H1 (cell line): ENCODE data around the gene PCCA. TPM values are rescaled to one million over a fixed set of nuclear protein-coding genes. Genes with fewer than 3 reads are reported as not detected.

Experiments used
- CTCF ChIA-PET: fragments of 300-600 bp; sonication (Branson Sonifier 250); formaldehyde crosslinking; loops from one replicate; lab custom pipeline; 2021; ENCODE audit not compliant: partially characterized antibody; lab: Charles Lee
- POLR2A ChIA-PET: fragments of 300-600 bp; sonication (Branson Sonifier 250); formaldehyde crosslinking; loops from one replicate; lab custom pipeline; 2021; ENCODE audit warnings: inconsistent platforms; ENCODE audit not compliant: partially characterized antibody; lab: Charles Lee
- DNase-seq, 2 experiments: peaks; one replicate each; pipeline versions ENCODE4 v3.0.0 to v3.0.0-alpha.2; 2010 to 2022; ENCODE audit warnings: low spot score in 2 of 2, low read depth in 1 of 2, mixed read lengths in 1 of 2
- FAIRE-seq: peaks from 2 replicates; lab custom pipeline; 2011; peaks lifted over from hg19 to GRCh38; lab: Jason Lieb, UNC
- H2AFZ ChIP-seq: 2 replicates; pipeline ENCODE4 v1.8.1; 2012; ENCODE audit warnings: low read length, inconsistent platforms
- H2AK5ac ChIP-seq: 2 replicates; pipeline ENCODE4 v1.6.1; 2013; ENCODE audit warnings: low read depth, low read length
- H2BK120ac ChIP-seq: replicated peaks from 2 replicates; pipeline ENCODE3; 2013; ENCODE audit warnings: low read depth, low read length, inconsistent platforms
- H2BK12ac ChIP-seq: 2 replicates; pipeline ENCODE4 v1.6.1; 2013; ENCODE audit warnings: low read depth, low read length
- H2BK15ac ChIP-seq: 2 replicates; pipeline ENCODE4 v1.6.1; 2013; ENCODE audit warnings: low read length
- H2BK20ac ChIP-seq: 2 replicates; pipeline ENCODE4 v1.6.1; 2013; ENCODE audit warnings: low read length
- H2BK5ac ChIP-seq: 2 replicates; pipeline ENCODE4 v1.6.1; 2013; ENCODE audit warnings: low read depth, low read length
- H3K14ac ChIP-seq: 2 replicates; pipeline ENCODE4 v1.6.1; 2013; ENCODE audit warnings: inconsistent platforms; ENCODE audit not compliant: insufficient read length
- H3K18ac ChIP-seq: 2 replicates; pipeline ENCODE4 v1.6.1; 2013; ENCODE audit warnings: low read length; ENCODE audit errors: extremely low read depth
- H3K23ac ChIP-seq: 2 replicates; pipeline ENCODE4 v1.6.1; 2013; ENCODE audit warnings: inconsistent platforms; ENCODE audit not compliant: insufficient read length
- H3K23me2 ChIP-seq: 2 replicates; pipeline ENCODE4 v1.6.1; 2013; ENCODE audit warnings: low read depth, low read length
- H3K27ac ChIP-seq: 2 replicates; pipeline ENCODE4 v1.6.1; 2011; ENCODE audit warnings: low read depth, low read length, inconsistent platforms
- H3K27me3 ChIP-seq, 4 experiments: replicated peaks in 1 of 4; 1 replicate in 1 of 4; 2 replicates in 3 of 4; pipeline versions ENCODE4 v1.6.1 to v1.8.1; 2011 to 2013; ENCODE audit warnings: low read length in 3 of 4, mild to moderate bottlenecking in 3 of 4, inconsistent platforms in 2 of 4, mixed read lengths in 2 of 4, moderate library complexity in 1 of 4; ENCODE audit not compliant: control insufficient read depth in 3 of 4, insufficient read depth in 3 of 4; ENCODE audit errors: extremely low read depth in 1 of 4
- H3K36me3 ChIP-seq, 4 experiments: 2 replicates each; pipeline versions ENCODE4 v1.6.1 to v1.8.1; 2011 to 2013; ENCODE audit warnings: mild to moderate bottlenecking in 4 of 4, low read length in 3 of 4, moderate library complexity in 2 of 4, control low read depth in 1 of 4, inconsistent platforms in 1 of 4; ENCODE audit not compliant: insufficient read depth in 4 of 4, control insufficient read depth in 2 of 4
- H3K4ac ChIP-seq: replicated peaks from 2 replicates; pipeline ENCODE3; 2013; ENCODE audit warnings: low read length, low read depth, mixed read lengths, inconsistent platforms; ENCODE audit not compliant: insufficient read length
- H3K4me1 ChIP-seq, 4 experiments: replicated peaks in 1 of 4; 1 replicate in 1 of 4; 2 replicates in 3 of 4; pipeline versions ENCODE4 v1.6.1 to v1.8.1; 2011 to 2013; ENCODE audit warnings: low read length in 3 of 4, inconsistent platforms in 2 of 4, mixed read lengths in 1 of 4; ENCODE audit not compliant: insufficient read depth in 4 of 4, control insufficient read depth in 3 of 4
- H3K4me2 ChIP-seq, 2 experiments: 2 replicates each; pipeline versions ENCODE4 v1.6.1 to v1.8.1; 2011 to 2013; ENCODE audit warnings: low read depth in 2 of 2, low read length in 2 of 2, control low read depth in 1 of 2, inconsistent platforms in 1 of 2, mild to moderate bottlenecking in 1 of 2; ENCODE audit not compliant: insufficient read depth in 1 of 2
- H3K4me3 ChIP-seq, 4 experiments: fragments of 200-600, 300-600 bp in 1 of 4; sonication (generic), shearing (Covaris generic), sonication (Bioruptor Twin) in 1 of 4; 2 replicates each; pipeline versions ENCODE4 v1.5.1 to v1.8.1; 2011 to 2016; ENCODE audit warnings: low read length in 4 of 4, low read depth in 3 of 4, control low read depth in 2 of 4, inconsistent platforms in 2 of 4, mild to moderate bottlenecking in 2 of 4, mixed read lengths in 1 of 4, moderate library complexity in 1 of 4; ENCODE audit not compliant: insufficient read depth in 2 of 4; ENCODE audit errors: extremely low read depth in 1 of 4
- H3K56ac ChIP-seq: replicated peaks from 2 replicates; pipeline ENCODE3; 2013; ENCODE audit warnings: low read depth, mild to moderate bottlenecking, mixed read lengths, low read length, inconsistent platforms; ENCODE audit not compliant: insufficient read length
- H3K79me1 ChIP-seq: 2 replicates; pipeline ENCODE4 v1.6.1; 2013; ENCODE audit warnings: low read depth, low read length, control low read depth
- H3K79me2 ChIP-seq, 2 experiments: 2 replicates each; pipeline versions ENCODE4 v1.6.1 to v1.8.1; 2012 to 2013; ENCODE audit warnings: low read length in 2 of 2, mild to moderate bottlenecking in 2 of 2, inconsistent platforms in 1 of 2; ENCODE audit not compliant: insufficient read depth in 2 of 2, control insufficient read depth in 1 of 2
- H3K9ac ChIP-seq, 4 experiments: replicated peaks in 1 of 4; 1 replicate in 1 of 4; 2 replicates in 3 of 4; pipeline versions ENCODE4 v1.6.1 to v1.8.1; 2011 to 2013; ENCODE audit warnings: low read depth in 3 of 4, low read length in 3 of 4, control low read depth in 2 of 4, mild to moderate bottlenecking in 2 of 4, moderate library complexity in 2 of 4, inconsistent platforms in 1 of 4; ENCODE audit errors: extremely low read depth in 1 of 4
- H3K9me3 ChIP-seq, 2 experiments: 2 replicates each; pipeline versions ENCODE4 v1.6.1 to v1.8.1; 2012 to 2013; ENCODE audit warnings: mild to moderate bottlenecking in 2 of 2, moderate library complexity in 2 of 2, control low read depth in 1 of 2, inconsistent platforms in 1 of 2, low read depth in 1 of 2, low read length in 1 of 2, mixed read lengths in 1 of 2; ENCODE audit not compliant: insufficient read depth in 2 of 2
- H4K20me1 ChIP-seq, 2 experiments: replicated peaks in 1 of 2; 2 replicates each; pipeline versions ENCODE3 to v1.8.1; 2011 to 2013; ENCODE audit warnings: inconsistent platforms in 2 of 2, low read length in 2 of 2, mild to moderate bottlenecking in 1 of 2; ENCODE audit not compliant: insufficient read depth in 2 of 2, control insufficient read depth in 1 of 2
- H4K5ac ChIP-seq: 2 replicates; pipeline ENCODE4 v1.6.1; 2013; ENCODE audit warnings: low read length, low read depth, mixed read lengths, inconsistent platforms; ENCODE audit not compliant: insufficient read length
- H4K8ac ChIP-seq: 2 replicates; pipeline ENCODE4 v1.8.0; 2013; ENCODE audit warnings: mild to moderate bottlenecking, moderate library complexity, low read length, inconsistent platforms; ENCODE audit not compliant: insufficient read depth; ENCODE audit errors: extremely low read depth
- H4K91ac ChIP-seq: replicated peaks from 2 replicates; pipeline ENCODE3; 2013; ENCODE audit warnings: low read length, mixed read lengths, inconsistent platforms; ENCODE audit not compliant: insufficient read length
- BRCA1 ChIP-seq: IDR thresholded peaks from 2 replicates; pipeline ENCODE4 v1.6.1; 2012; ENCODE audit warnings: low read depth, low read length, improper control_type of control experiment
- CBX5 ChIP-seq: fragments of 300-800, 300-1000 bp; sonication (generic); IDR thresholded peaks from 2 replicates; pipeline ENCODE4 v1.7.1; 2016; ENCODE audit warnings: antibody characterized with exemption, low read length, low read depth
- CBX8 ChIP-seq: fragments of 300-800, 300-1000 bp; sonication (generic); IDR thresholded peaks from 2 replicates; pipeline ENCODE4 v1.7.1; 2016; ENCODE audit warnings: low read depth, low read length, borderline replicate concordance
- FOSL1 ChIP-seq: IDR thresholded peaks from 2 replicates; pipeline ENCODE4 v1.6.1; 2011; ENCODE audit warnings: mild to moderate bottlenecking, low read depth, low read length, moderate library complexity; ENCODE audit not compliant: insufficient read depth
- GABPA ChIP-seq: IDR thresholded peaks from 2 replicates; pipeline ENCODE4 v1.6.1; 2011; ENCODE audit warnings: mild to moderate bottlenecking, low read length, moderate library complexity, borderline replicate concordance; ENCODE audit not compliant: insufficient read depth
- SIRT6 ChIP-seq: IDR thresholded peaks from one replicate; pipeline ENCODE4 v1.7.1; 2012; ENCODE audit warnings: low read length, inconsistent platforms
- TAF7 ChIP-seq: optimal IDR thresholded peaks from 2 replicates; pipeline ENCODE3; 2011; ENCODE audit warnings: low read depth, mild to moderate bottlenecking, inconsistent platforms, low read length, moderate library complexity, borderline replicate concordance
- YY1 ChIP-seq: IDR thresholded peaks from 2 replicates; pipeline ENCODE4 v1.6.1; 2011; ENCODE audit warnings: low read depth, mild to moderate bottlenecking, low read length
- WGBS, 2 experiments: shearing (Covaris generic) in 1 of 2; methylation state at CpG; one replicate each; pipeline versions ENCODE4 v1.1.6 to v1.1.7; 2013 to 2015; ENCODE audit warnings: low lambda C conversion rate in 2 of 2, mixed read lengths in 2 of 2, inconsistent platforms in 1 of 2, low coverage in 1 of 2, missing lambda C conversion rate in 1 of 2; ENCODE audit not compliant: insufficient replicate concordance in 2 of 2, insufficient coverage in 1 of 2, insufficient read length in 1 of 2; ENCODE audit errors: extremely low coverage in 1 of 2, missing lambda C conversion rate in 1 of 2; 5-methylcytosine and 5-hydroxymethylcytosine counted together
- polyA plus RNA-seq, 7 experiments: library from polyadenylated mRNA; depleted of rRNA in 3 of 7; stranded (reverse) in 5 of 7; unstranded in 2 of 7; fragments of >200 nt in 5 of 7; fragments of 200-250 nt in 2 of 7; gene quantifications; 1 replicate in 5 of 7; 2 replicates in 1 of 7; 4 replicates in 1 of 7; pipeline versions ENCODE4 v1.2.1 to v1.2.3, GENCODE V29; 2011 to 2013; ENCODE audit warnings: missing spikeins in 2 of 7, mixed read lengths in 2 of 7
- total RNA-seq: library from RNA; stranded (reverse); fragmentation: NEBNext Ultra II Directional; extraction: Animal tissue kit (Norgen Biotek cat#: 25700); gene quantifications from 2 replicates; pipeline ENCODE4 v1.2.1, GENCODE V29; 2021

Gene PCCA
- total and polyA plus RNA-seq, 2 of the 8 experiments (the other 6 are each of a cell fraction or from before 2014, with no cell fraction given), result 18.4 to 49.8 TPM

- H4K8ac ChIP-seq, result no peak overlapping the region
- H3K56ac ChIP-seq, result no peak overlapping the region
- DNase-seq (no peak), FAIRE-seq (no peak)
- CTCF ChIA-PET, result interaction anchor here (0.6 to 1.3 kb wide), 3 partner anchors 25 to 482 kb away, joined by 3 read pairs; no protein-coding TSS in a partner anchor
- H3K27ac ChIP-seq, result no peak overlapping the region
- no peaks in the 10 kb centered on the region for H3K27me3 ChIP-seq
- no peak overlapping the region for H2BK5ac ChIP-seq
- no peak overlapping the region for H3K4me2 ChIP-seq
- H3K79me2 ChIP-seq, result no peaks in the 10 kb centered on the region
- H3K79me1 ChIP-seq, result no peaks in the 10 kb centered on the region
- H3K9me3 ChIP-seq, result no peaks in the 10 kb centered on the region
- TF ChIP-seq BRCA1 (no peak), CBX5 (no peak), YY1 (no peak), GABPA (no peak), FOSL1 (no peak), SIRT6 (no peak), TAF7 (no peak), CBX8 (no peak)
- WGBS, 2 experiments, result 75% methylated on average over 12 of the region's 12 CpGs; no CpG with 5 or more reads in 1 of the 2 experiments
- H4K91ac ChIP-seq, result no peak overlapping the region
- POLR2A ChIA-PET, result interaction anchor here (1.0 kb wide), 2 partner anchors 13 to 34 kb away, joined by 3 to 4 read pairs; no protein-coding TSS in a partner anchor
- H3K14ac ChIP-seq, result no peak overlapping the region
- H2BK15ac ChIP-seq, result no peak overlapping the region
- H4K5ac ChIP-seq, result no peak overlapping the region
- no peak overlapping the region for H2BK120ac ChIP-seq
- peaks cover 3 to 10% (median 8%) of the 10 kb centered on the region in 4 experiments for H3K4me1 ChIP-seq
- no peak overlapping the region for H2AFZ ChIP-seq
- H3K4ac ChIP-seq, result no peak overlapping the region
- H2BK20ac ChIP-seq, result no peak overlapping the region
- H2AK5ac ChIP-seq, result no peak overlapping the region
- H2BK12ac ChIP-seq, result no peak overlapping the region
- H3K23me2 ChIP-seq, result no peaks in the 10 kb centered on the region
- no peak overlapping the region for H3K9ac ChIP-seq
- peak overlapping the region; percentile 52; the same call in 1 of the 2 replicates for H3K18ac ChIP-seq
- no peaks in the 10 kb centered on the region for H4K20me1 ChIP-seq
- no peak overlapping the region for H3K4me3 ChIP-seq
- H3K23ac ChIP-seq, result no peak overlapping the region
- H3K36me3 ChIP-seq, result no peaks in the 10 kb centered on the region
Observed at GRCh38 chr13:100478107-100478809, 389.4 kb downstream of the PCCA start.
